Omental fat pad (tissue), 4 donors: ENCODE measurements around the gene RCAN2. TPM values are rescaled to one million over a fixed set of nuclear protein-coding genes. Genes with fewer than 3 reads are reported as not detected.

ENCODE experiments used
- ATAC-seq: fragments of 150-250 bp; one replicate; pipeline ENCODE4 v1.9.1; 2016; ENCODE audit warnings: mild to moderate bottlenecking, moderate library complexity; ENCODE audit not compliant: low FRiP score
- DNase-seq: peaks from one replicate; pipeline ENCODE4 v3.0.0-alpha.2; 2019; ENCODE audit warnings: low spot score
- total RNA-seq, 4 donors: library from RNA; depleted of rRNA; stranded (reverse); fragments of >200 nt; gene quantifications; one replicate each; pipeline ENCODE4 v1.1.0, GENCODE V29; 2016
- TF ChIP-seq, protein P1 (sequence below), 3 donors: fragments of 450-650 bp; IDR thresholded peaks; one replicate each; pipeline ENCODE4 v1.5.1; 2016 to 2017; ENCODE audit warnings: antibody characterized with exemption in 3 of 3, mild to moderate bottlenecking in 3 of 3, moderate library complexity in 2 of 3

Gene RCAN2
- total RNA-seq, 4 donors from 2014 or later: 2.5 to 7.9 (median 3.7) TPM

DNA sequence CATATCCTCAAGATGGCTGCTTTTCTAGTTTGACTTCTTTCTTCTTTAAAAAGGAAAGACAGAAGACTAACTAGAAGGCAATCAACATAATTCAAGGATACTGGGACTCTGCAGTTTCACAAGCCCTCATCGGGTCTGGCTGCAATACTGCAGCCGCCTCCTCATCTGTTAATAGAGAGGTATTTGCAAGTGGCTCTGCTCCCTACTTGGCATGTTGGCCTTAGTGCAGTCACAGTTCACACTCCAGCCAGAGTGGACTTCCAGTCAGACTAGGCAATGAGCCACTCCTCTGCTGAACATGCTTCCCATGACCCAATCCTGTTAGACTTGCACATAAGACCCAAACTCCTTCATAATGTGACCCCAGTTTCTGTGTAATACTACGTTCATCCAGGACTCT, 178.6 kb downstream of the RCAN2 start:
- no peak for DNase-seq
- TF ChIP-seq, protein P1, sequence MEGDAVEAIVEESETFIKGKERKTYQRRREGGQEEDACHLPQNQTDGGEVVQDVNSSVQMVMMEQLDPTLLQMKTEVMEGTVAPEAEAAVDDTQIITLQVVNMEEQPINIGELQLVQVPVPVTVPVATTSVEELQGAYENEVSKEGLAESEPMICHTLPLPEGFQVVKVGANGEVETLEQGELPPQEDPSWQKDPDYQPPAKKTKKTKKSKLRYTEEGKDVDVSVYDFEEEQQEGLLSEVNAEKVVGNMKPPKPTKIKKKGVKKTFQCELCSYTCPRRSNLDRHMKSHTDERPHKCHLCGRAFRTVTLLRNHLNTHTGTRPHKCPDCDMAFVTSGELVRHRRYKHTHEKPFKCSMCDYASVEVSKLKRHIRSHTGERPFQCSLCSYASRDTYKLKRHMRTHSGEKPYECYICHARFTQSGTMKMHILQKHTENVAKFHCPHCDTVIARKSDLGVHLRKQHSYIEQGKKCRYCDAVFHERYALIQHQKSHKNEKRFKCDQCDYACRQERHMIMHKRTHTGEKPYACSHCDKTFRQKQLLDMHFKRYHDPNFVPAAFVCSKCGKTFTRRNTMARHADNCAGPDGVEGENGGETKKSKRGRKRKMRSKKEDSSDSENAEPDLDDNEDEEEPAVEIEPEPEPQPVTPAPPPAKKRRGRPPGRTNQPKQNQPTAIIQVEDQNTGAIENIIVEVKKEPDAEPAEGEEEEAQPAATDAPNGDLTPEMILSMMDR (IDR thresholded peaks at IDR 0.05): no peak
- peak; percentile 54 for ATAC-seq

DNA sequence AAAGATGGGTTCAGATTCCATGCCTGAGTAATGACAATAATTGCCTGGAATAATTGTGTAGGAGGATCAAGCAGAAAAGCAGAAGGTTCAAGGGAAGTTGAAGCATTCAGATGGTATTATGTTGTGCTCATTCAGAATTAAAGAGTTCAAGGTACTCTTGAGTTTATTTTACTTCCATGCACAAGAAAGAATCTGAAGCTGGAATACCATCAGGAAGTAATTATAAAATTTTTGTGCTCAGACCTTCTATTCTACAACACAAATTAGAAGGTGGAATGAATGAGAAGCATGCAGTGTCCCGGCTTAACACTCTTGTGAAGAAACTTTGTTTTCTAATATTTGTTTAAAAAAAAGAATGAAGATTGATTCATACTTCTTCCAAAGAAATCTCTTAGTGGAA, 181.1 kb downstream of the RCAN2 start:
- TF ChIP-seq, protein P1 (IDR thresholded peaks at IDR 0.05): no peak
- ATAC-seq (no peak), DNase-seq (no peak)

DNA sequence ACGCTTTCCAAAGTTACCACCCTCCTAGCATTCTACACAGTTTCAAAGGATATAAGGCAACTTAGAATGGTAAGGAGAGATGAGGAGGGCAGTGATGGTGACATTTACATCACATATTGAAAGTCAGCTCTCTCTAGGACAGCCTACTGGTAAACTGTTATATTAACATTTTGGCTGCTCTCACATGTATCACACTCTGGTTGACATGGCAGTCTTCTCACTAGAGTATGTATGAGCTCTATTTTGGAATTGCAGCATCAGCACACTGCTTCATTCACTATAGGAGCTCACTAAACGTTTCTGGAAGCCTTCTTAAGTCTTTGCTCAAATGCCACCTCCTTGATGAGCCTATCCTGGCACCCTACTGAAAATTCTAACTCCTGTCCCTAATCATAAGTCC, 184.8 kb downstream of the RCAN2 start:
- DNase-seq: no peak
- TF ChIP-seq, protein P1 (IDR thresholded peaks at IDR 0.05): no peak
- ATAC-seq: no peak

DNA sequence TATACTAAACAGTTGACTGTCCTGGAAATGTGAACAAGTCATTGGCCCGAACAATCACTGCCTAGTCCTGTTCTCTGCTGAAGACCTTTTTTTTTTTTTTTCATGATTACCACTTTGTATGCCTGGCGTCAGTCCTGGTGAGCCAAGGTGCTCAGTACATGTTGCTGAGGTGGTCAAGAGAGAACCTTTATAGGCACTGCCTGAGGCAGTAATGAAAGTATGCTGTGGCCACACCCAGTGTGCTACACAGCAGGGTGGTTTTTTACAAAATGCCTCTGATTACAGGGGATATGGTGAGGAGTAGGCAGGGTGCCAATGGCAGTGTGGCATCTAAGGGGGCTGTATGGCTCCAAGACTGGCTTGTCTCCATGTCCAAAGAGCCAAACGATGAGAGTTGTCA, 185.4 kb downstream of the RCAN2 start:
- ATAC-seq (no peak), DNase-seq (no peak)
- TF ChIP-seq, protein P1 (IDR thresholded peaks at IDR 0.05): no peak

DNA sequence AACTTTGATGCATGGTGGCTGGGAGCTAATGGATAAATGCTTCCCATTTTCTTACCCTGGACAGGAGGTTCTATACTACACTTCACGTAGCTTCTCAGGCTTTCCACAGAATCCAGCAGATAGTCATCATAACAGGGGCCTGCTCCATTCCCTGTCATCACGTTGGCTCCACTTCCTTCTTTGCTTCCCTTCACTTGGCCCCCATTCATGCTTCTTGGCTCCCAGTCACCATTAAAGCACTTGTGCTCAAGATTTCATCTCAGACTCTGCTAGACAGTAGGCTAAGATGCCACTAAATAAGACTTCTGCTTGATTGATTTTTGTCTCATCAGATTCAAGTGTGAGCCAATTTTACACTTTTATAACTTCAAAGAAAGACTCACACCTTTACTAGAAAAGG, 186.0 kb downstream of the RCAN2 start:
- TF ChIP-seq, protein P1 (IDR thresholded peaks at IDR 0.05): no peak
- DNase-seq: no peak
- no peak for ATAC-seq

DNA sequence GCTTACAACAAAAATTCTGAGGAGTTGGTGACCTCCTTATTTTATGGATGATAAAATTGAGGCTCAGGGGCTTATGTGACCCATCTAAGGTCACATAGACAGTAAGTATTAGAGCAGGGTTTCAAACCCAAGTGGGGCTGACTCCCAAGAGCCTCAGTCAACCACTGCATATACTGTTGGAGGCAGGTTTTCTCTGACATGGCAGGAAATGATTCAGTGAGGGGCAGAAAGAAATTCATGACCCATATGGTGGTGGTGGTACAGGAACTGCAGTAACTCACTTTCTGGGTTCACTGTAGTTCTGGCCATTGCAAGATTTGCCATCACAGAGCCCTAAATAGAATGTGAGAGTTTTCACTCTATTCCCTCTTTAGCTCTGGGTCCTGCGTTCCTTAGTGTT, 188.4 kb downstream of the RCAN2 start:
- TF ChIP-seq, protein P1 (IDR thresholded peaks at IDR 0.05): no peak
- ATAC-seq (no peak), DNase-seq (no peak)

DNA sequence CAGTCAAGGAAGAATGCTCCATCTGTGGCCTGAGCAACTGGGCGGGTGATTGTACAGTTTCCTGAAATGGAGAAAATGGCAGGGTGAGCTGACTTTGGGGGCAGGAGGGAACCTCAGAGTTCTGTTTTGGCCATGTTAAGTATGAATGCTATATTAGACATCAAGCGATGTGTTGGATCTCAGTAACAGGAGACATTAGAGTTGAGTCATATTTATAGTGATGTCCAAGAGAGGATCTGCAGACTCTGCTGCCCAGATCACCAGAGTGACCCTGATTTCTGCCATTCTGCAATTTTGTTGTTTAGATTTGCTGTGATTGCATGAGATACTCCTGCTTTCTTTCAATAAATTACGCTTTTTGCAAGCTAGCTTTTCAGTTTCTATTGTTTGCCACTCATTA, 189.1 kb downstream of the RCAN2 start:
- ATAC-seq (no peak), DNase-seq (no peak)

More for the DNA sequence above, 189.1 kb downstream of the RCAN2 start:
- TF ChIP-seq, protein P1 (IDR thresholded peaks at IDR 0.05): no peak
